C4-2B (cell line): ENCODE results near the gene SLC11A2.

ENCODE experiments used
- CTCF ChIP-seq: fragments of 450-650 bp; conservative IDR thresholded peaks from 2 replicates; pipeline ENCODE4 v1.5.1; 2017; ENCODE audit warnings: mild to moderate bottlenecking
- ZFX ChIP-seq: fragments of 450-650 bp; IDR thresholded peaks from 2 replicates; pipeline ENCODE4 v1.6.1; 2017

- TF ChIP-seq CTCF = no peak
- no peak for TF ChIP-seq ZFX
Observed at GRCh38 chr12:50947933-50948626, 78.1 kb downstream of the SLC11A2 start.
